DLD1 (cell line): Measurements from ENCODE around the gene EDRF1.
"Not testable (repeated sequence)": the region's sequence is repeated elsewhere in the genome, so short reads cannot be mapped to it uniquely, and the experiment has no call there.

Source experiments
- in situ Hi-C: cut with HindIII; loops from 2 replicates; pipeline ENCODE4 v1.10.0; 2017; ENCODE audit warnings: low sequenced_read_pairs

Gene EDRF1, protein sequence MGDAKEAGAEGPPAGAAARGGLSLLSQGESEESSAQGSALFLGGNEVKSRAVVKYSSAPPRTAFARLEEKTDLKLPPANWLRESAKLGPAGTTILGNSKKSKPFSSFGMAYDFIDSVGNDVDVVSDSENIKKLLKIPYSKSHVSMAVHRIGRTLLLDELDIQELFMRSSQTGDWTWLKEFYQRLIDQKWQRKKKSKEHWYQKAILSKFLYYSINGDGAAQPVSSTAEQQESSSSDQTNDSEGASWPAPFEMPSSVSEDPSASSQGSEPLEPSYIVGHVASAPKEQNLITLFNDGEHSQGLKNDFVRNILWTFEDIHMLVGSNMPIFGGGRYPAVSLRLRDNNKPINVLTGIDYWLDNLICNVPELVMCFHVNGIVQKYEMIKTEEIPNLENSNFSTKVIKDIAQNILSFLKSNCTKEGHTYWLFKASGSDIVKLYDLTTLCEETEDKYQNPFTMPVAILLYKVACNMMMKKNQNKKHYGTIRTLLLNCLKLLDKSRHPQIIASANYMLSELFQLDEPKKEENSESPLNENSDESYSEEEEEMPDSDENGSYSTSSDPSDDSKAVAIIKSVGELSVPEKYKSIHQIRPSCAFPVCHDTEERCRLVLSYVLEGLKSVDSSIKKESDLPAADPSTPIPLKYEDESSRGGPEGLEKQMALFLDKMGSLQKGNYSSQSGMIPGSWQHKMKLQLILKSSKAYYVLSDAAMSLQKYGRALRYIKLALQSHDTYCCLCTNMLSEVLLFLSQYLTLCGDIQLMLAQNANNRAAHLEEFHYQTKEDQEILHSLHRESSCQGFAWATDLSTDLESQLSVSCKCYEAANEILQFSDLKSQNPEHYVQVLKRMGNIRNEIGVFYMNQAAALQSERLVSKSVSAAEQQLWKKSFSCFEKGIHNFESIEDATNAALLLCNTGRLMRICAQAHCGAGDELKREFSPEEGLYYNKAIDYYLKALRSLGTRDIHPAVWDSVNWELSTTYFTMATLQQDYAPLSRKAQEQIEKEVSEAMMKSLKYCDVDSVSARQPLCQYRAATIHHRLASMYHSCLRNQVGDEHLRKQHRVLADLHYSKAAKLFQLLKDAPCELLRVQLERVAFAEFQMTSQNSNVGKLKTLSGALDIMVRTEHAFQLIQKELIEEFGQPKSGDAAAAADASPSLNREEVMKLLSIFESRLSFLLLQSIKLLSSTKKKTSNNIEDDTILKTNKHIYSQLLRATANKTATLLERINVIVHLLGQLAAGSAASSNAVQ

DNA sequence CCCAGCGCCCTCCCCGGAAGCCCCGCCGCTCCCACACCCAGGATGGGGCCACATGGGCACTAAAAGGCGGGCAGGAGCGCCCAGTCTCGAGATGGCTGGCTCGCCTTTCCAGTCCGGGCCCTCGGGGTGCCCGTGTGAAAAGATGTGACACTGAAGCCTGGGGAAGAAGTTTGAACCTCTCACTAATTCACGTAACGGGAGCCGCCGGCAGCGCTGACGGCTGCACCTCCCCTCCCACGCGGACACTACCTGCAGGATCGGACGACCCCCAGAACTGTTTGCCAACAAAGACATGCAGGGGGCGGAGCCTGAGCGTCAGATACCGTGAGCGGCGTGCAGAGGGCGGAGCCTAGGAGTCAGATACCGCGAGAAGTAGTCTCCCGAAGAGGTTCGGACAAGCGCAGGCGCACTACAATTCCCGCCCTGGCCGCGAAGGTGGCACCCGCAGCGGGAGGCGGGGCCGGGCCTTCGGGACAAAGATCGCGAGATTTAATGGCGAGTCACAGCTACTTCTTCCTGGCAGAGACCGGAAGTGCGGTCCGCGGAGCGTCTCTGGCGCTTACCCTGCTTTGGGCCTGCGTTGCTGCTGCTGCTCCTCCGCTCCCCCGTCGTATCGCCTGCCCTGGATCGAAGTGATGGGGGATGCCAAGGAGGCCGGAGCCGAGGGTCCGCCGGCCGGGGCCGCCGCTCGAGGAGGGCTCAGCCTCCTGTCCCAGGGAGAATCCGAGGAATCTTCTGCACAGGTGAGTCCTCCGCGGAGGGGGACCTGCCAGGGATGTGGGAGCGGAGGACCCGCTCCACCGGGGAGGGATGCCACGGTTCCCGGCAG lies at the start of gene EDRF1:
Gene EDRF1 (plus strand): TSS at position 537 of the 829 bp plus-strand sequence. CDS start 99 bp downstream, at position 636.
- in situ Hi-C loops = no loop called here

DNA sequence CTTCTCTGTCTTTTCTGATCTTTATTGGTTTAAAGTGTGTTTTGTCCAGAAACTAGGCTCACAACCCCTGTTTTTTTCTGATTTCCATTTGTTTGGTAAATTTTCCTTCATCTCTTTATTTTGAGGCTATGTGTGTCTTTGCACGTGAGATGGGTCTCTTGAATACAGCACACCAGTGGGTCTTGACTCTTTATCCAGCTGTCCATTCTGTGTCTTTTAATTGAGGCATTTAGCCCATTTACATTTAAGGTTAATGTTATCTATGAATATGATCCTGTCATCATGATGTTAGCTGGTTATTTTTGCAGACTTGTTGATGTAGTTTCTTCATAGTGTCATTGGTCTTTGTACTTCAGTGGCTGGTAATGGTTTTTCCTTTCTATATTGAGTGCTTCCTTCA lies 46.6 kb upstream of the EDRF1 start:
- in situ Hi-C loops = no loop called here

DNA sequence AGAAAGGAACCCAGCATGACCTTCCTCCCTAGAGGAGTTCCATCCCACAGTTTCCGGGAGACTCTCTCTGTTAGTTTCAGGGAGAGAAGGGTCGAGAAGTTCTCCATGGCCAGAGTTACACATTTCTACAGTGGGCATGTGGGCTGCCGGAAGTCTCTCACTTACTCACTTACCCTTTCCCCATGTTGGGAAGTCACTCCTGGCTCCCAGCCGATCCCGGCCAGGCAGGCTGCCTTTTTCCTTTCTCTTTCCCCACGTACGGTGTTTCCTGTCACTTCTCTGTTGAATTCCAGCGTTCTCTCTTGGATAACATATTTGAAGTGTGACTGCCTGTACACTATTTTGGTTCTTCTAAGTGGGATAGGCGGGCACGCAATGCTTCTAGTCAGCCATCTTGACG lies 40.1 kb upstream of the EDRF1 start:
- in situ Hi-C loops = no loop called here

DNA sequence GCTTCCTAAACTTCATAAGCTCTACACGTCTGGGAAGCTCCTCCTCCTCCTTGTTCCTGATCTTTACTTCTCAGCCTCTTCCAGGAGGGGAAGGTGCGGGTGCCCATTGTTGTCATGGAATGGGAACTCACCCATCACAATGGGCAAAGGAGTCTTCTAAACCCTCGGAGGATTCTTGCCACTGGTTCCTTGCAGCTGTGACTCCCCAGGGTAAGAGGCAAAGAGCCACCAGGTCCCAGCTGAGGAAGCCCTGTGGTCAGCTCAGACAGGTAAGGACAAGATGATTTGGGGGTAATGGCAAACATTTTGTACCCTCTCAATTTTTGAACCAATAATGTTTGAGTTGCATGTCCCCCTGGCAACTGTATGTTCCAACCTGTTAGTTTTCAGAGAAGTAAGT lies 36.4 kb upstream of the EDRF1 start, which contains the start of gene TEX36:
Gene TEX36 (minus strand): TSS at position 101 of the 400 bp plus-strand sequence. CDS start 174 bp downstream, outside the sequence.
- in situ Hi-C loops = no loop called here

DNA sequence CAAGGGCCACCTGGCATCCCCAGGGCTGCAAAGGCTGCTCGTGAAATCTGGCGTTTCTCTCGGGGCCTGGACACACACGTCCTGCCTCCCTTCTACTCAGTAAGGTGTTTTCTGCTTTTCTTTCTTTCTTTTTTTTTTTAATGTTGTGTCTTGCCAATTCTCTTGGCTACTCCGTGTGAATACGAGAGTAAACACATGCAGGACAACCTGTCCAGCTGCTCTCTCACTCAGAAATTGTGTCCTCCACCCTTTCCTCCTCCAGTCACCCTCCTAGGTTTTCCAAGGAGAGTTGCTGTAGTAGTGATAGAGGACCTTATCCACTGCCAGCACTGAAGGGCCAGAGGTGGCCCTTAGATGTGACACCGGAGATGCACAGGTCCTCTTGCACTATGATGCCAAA lies 35.7 kb upstream of the EDRF1 start:
- in situ Hi-C loops = no loop called here

DNA sequence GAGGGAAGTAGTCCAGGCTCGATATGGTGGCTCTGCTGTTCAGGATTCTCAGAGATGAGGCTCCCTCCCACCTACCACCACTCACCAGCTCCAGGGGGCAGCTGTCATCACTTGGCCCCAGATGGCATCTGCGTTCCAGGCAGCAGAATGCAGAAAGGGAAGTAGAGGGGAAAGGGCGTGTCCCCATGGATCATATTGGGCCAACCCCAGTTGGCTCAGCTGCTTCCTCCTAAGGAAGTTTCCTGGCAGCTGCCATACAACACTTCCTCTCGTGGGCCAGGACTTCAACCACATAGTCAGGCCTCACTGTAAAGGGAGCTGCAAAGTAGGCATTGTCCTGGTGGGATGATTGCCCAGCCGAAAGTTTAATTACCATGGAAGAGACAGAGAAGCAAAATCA lies 34.9 kb upstream of the EDRF1 start:
- in situ Hi-C loops = no loop called here

DNA sequence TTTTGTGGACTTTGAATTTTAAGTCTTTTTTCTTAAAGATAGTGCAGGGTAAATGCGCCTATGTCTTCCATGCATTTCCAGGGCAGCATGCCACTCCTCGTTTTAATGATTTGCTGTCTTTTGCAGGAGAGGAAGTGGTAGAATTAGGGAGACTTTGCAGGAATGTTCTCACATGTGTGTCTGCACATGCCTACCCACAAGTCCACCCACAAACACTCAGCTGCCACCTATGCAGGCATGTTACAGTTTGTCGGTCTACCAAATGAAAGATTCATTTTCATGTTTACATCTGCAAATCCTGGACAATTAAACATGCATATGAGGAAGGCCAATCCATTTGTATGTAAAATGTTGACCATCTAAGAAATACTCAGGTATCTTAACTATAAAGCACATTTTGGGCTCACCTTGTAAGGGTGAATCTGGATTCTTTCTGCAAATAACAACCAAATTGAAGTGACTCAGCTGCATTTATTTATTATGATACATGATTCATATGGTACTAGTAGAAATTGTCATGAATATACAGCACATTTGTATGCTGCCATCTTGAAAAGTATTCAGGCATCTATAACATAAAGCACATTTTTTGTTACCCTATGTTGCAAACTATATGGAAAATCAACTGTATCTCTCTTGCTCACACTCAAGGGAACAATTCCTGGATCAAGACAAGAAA lies 31.9 kb upstream of the EDRF1 start:
- in situ Hi-C loops = no loop called here

DNA sequence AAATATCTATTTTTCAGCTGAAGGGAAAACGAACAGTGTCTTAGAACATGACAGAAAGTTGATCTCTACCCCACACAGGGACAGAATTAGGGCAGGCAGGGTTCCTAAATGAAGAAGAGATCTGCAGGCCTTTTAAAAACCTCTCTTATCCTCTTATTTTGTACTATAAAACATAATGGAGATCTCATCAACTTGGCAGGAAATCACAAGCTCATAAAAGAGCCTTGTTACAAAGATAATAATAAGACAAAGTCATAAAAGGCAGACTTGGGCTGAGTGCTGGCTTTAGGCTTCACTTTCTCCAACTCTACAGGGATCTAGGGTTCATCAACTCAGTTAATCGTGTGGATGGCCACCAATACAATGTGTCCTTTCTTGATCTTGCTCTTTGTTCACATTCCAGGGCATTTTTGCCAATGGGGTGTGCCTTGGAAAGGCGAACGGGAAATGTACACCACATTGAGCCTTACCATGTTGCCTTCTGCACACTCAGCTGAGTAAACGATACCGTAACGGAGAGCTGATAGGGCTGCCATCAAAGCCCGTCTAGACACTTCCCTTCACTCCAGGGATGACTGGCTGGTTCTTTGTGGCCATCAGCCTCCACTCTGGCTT lies 29.4 kb upstream of the EDRF1 start:
- in situ Hi-C loops = no loop called here

DNA sequence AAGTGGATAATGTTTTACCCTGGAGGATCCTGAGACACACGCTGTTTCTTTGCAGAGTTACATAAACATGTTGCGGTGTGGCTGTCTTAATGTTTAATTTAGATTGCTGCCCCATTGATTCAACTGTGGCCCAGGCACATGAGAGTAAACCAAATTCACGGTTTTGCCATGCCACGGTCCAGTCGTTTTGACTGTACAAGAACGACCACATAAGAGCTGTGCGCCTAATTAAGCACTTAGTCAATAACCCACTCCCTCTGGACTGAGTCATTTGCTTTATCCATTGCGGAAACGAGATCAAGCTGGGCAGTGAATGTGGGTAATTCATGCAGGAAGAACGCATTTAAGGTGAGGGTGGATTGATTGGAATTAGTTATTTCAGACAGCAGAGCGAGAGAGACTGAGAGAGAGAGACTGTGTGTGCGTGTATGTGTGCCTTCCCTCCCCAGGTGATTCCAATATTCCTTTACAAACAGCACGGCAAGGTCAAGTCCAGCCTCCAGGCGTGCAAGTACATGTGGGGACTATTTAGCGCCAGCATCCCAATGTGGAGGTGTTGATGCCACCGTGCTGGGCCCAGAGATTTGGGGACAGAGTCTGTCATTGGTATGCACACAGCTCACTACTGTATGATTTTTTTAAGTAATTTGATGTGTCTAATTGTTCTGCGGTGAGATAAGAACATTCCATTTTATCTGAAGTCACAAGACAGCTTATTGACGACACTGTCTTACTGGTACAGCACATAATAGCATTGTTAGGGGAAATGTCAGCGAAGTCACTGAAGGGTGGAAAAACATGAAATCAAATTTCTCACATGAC lies 28.1 kb upstream of the EDRF1 start:
- in situ Hi-C loops = no loop called here

DNA sequence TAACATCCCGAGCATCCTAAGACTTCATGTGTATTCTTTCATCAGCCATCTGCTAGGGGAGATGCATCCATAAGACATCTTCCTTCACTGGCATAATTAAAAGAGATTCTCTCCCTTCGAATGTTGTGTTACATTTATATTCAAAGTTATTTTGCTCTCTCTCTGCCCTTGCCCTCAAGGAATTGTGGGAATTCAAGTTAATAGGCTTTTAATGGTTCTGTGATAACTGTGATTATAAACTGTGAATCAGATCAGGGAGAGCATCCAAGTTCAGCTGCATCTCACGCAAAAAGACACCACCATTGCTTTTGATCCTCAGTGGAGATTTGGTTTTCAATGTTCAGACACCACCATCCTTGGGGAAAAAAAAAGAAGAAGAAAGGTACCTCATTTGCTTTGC lies 27.3 kb upstream of the EDRF1 start:
- in situ Hi-C loops = no loop called here

DNA sequence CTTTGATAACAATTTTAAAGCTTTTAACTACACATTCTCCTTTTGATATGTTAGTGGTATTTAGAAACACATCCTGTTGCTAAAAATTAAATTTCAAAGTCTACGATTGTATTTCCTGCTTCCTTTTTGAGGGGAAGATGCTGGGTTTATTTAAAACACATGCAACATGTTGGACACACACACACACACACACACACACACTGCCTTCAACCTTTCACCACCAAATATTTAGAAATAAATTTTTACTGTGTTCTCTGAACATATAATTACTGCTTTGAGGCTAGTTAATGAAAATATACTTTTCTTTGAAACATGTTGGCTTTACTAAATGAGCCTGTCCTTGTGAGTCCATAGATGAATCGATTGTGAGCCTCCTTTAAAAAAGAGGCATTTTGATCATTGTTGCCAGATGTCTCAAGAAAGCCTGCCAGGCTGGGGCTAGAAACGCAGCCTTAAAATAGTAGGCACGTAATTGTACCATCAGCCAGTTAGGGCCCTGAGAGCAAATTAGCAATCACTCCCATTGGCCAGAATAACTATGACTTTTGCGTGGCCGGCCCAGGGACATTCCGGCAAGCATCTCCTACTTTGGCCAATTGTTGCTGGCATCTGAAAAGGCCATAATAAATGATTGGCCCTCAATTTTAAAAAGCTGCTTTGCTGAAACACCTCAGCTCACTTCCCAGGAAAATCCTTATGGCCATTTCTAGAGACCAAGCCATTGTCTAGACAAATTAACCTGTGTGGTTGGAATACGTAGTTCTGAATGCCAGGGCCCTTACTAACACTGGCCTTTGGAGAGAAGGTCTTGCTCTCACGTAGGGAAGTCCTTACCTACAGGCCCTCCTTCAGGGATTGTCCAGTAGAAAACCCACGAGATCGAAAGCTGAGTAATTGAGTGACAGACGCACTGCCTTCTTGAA lies 26.6 kb upstream of the EDRF1 start:
- in situ Hi-C loops = no loop called here

DNA sequence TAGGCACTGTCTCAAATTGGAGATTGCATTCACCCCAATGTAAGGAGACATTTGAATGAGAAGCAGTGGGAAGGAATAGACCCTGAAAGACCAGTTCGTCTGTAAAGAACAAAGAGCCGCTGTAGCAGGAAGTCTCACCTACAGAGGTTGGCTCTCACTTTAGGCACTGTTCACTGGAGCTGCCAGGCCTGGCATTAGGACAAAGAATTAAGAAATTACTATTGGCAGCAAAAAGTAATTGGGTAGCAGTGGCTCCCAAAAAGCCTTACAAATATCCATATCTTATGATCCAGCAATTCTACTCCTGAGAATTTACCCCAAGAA lies 26.0 kb upstream of the EDRF1 start:
- in situ Hi-C loops = no loop called here

DNA sequence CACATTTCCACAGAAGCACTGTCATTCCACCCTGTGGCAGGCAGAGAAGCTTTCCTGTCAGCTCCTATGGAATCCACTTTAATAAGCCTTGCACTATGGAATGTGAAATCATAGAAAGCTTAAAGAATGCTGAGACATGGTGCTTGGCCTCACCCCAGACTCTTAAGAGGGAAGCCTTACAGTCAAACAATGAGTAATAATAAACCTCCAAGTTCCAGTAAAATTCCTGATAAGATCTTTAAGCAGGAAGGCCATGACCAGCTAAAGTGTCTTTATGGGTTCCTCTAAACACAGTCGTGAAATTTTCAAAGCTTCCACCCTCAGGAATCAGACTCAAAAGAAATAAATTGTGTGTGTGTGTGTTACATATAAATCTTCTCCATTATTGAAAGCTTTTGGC lies 24.6 kb upstream of the EDRF1 start:
- in situ Hi-C loops = no loop called here

DNA sequence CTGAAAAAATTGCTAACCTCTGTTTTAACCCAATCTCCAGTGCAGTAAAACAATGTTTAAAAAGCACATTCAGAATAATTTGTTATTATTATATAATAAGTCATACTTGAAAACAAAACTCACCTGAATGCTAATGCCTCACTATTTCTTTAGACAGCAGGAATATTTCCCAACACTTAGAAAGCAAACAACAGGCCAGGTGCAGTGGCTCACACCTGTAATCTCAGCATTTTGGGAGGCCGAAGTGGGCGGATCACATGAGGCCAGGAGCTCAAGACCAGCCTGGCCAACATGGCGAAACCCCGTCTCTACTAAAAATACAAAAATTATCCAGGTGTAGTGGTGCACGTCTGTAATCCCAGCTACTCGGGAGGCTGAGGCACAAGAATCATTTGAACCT lies 22.6 kb upstream of the EDRF1 start:
- in situ Hi-C loops = not testable (repeated sequence)

DNA sequence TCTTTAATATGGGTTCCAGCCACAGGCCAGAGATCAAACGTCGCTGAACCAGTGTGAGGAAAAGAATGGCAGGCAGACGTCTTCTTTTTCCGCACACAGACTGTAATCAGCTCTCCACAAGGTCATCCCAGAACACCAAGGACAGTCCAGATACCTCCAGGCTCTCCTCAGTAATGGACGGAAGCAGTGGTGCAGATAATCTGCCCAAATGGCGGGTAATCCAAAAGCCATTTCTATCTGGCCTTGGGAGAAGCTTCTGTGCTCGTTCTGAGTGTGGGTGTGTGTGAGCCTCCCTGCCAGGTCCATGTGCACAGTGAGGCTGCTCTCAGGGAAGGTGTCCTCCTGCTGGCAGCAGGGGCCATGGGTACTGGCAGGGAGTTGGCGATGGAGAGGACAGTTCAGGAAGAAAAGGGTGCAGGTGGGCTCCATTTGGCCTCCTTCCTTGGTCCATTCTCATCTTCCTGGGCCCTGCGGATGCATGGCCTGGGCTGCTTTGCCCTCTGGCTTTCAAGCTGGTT lies 21.0 kb upstream of the EDRF1 start:
- in situ Hi-C loops = no loop called here

DNA sequence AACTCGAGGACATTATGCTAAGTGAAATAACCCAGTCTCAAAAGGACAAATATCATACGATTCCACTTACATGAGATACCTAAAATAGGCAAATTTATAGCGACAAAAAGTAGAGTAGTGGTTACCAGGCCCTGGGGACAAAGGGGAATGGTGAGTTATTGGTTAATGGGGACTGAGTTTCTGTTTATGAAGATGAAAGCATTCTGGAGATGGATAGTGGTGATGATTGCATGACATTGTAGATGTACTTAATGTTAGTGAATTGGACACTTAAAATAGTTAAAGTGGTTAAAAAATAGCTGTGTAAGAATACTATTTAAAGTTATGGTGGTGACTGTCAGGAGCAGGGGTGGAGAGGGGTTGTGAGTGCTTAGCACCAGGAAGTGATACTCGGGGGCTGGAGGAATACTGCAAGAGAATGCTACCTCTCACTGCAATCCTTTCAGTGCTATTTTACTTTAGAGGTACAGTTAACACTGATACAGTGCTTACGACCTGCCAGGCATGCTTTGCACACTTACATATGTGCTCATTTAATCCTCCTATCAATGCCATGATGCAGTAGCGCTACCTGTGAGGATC lies 19.9 kb upstream of the EDRF1 start:
- in situ Hi-C loops = no loop called here

DNA sequence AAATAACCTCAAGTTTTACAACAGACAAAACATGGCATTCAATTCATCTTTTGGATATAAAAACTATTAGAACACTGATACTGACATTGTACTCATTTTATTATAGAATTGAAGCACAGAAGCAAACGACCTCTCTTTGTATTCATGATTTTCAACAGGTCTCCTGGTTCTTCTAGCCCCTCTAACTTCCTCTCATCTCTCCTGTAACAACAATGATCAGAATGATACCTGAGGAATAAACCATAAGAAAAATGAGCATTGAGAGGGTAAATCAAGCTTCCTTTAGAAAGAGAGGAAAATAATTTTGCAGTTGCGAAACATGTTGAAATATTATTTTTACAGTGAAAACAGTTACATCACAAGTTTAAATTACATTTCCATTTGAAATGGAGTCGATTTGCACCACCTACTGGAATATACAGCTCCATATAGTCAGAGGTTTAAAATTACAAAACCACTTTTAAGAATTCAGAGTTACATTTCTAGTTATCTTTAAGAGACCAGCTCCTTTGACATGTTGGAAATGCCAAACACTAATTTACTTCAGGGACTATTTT lies 19.1 kb upstream of the EDRF1 start:
- in situ Hi-C loops = no loop called here
